HepG2 (cell line): ENCODE results near the gene SUSD3. TPM values are rescaled to one million over a fixed set of nuclear protein-coding genes. Genes with fewer than 3 reads are reported as not detected.

ENCODE experiments used
- ARHGAP35 ChIP-seq: sonication (generic); formaldehyde crosslinking; IDR thresholded peaks from 2 replicates; pipeline ENCODE4 v1.9.0; 2022; ENCODE audit warnings: mild to moderate bottlenecking, inconsistent platforms, moderate library complexity, missing genetic modification reagents, borderline replicate concordance
- ATF3 ChIP-seq: sonication (generic); formaldehyde crosslinking; IDR thresholded peaks from 2 replicates; pipeline ENCODE4 v1.4.0; 2020; ENCODE audit warnings: missing genetic modification reagents
- HNF4G ChIP-seq, 2 experiments: sonication (generic) in 1 of 2; formaldehyde crosslinking in 1 of 2; IDR thresholded peaks; 2 replicates each; pipeline versions ENCODE4 v1.4.0 to v1.6.1; 2011 to 2020; ENCODE audit warnings: borderline replicate concordance in 2 of 2, low read depth in 2 of 2, mild to moderate bottlenecking in 2 of 2, low read length in 1 of 2, missing genetic modification reagents in 1 of 2, moderate library complexity in 1 of 2
- HNRNPLL ChIP-seq: fragments of 200-400 bp; formaldehyde crosslinking; IDR thresholded peaks from 2 replicates; pipeline ENCODE4 v1.6.1; 2017; ENCODE audit warnings: mild to moderate bottlenecking, low read depth, low read length; ENCODE audit not compliant: poor library complexity, severe bottlenecking
- MAFG ChIP-seq: sonication (generic); formaldehyde crosslinking; IDR thresholded peaks from 2 replicates; pipeline ENCODE4 v1.5.1; 2020; ENCODE audit warnings: mild to moderate bottlenecking, missing genetic modification reagents
- POLR2A ChIP-seq, 2 experiments: IDR thresholded peaks; 2 replicates each; pipeline ENCODE4 v1.6.1; 2011; ENCODE audit warnings: low read depth in 2 of 2, low read length in 2 of 2, mild to moderate bottlenecking in 1 of 2, moderate library complexity in 1 of 2; ENCODE audit not compliant: insufficient read depth in 1 of 2
- SOX6 ChIP-seq, 2 experiments: fragments of 450-650 bp in 1 of 2; sonication (generic) in 1 of 2; formaldehyde crosslinking in 1 of 2; IDR thresholded peaks; 2 replicates each; pipeline versions ENCODE4 v1.4.0 to v1.6.1; 2017 to 2020; ENCODE audit warnings: antibody characterized with exemption in 1 of 2, mild to moderate bottlenecking in 1 of 2, missing genetic modification reagents in 1 of 2
- YY1 ChIP-seq: IDR thresholded peaks from 2 replicates; pipeline ENCODE4 v1.6.1; 2011; ENCODE audit warnings: low read length, low read depth, moderate library complexity, mild to moderate bottlenecking; ENCODE audit not compliant: insufficient read depth, insufficient replicate concordance
- ZBTB2 ChIP-seq: sonication (generic); formaldehyde crosslinking; IDR thresholded peaks from 2 replicates; pipeline ENCODE4 v1.8.0; 2022; ENCODE audit warnings: low read depth, missing genetic modification reagents
- ZBTB21 ChIP-seq: sonication (generic); formaldehyde crosslinking; IDR thresholded peaks from 2 replicates; pipeline ENCODE4 v1.4.0; 2020; ENCODE audit warnings: missing genetic modification reagents
- ZBTB7B ChIP-seq: sonication (generic); formaldehyde crosslinking; IDR thresholded peaks from 2 replicates; pipeline ENCODE4 v1.4.0; 2020; ENCODE audit warnings: missing genetic modification reagents
- ZNF143 ChIP-seq: sonication (generic); formaldehyde crosslinking; IDR thresholded peaks from 2 replicates; pipeline ENCODE4 v1.4.0; 2020; ENCODE audit warnings: missing genetic modification reagents
- ZNF761 ChIP-seq: sonication (generic); formaldehyde crosslinking; conservative IDR thresholded peaks from 2 replicates; pipeline ENCODE4 v1.4.0; 2020; ENCODE audit warnings: mild to moderate bottlenecking, missing genetic modification reagents
- ZNF782 ChIP-seq: sonication (generic); formaldehyde crosslinking; IDR thresholded peaks from 2 replicates; pipeline ENCODE4 v1.4.0; 2020; ENCODE audit warnings: missing genetic modification reagents, mild to moderate bottlenecking, borderline replicate concordance
- polyA plus RNA-seq, 8 experiments: library from polyadenylated mRNA; depleted of rRNA in 3 of 8; stranded (reverse) in 7 of 8; unstranded in 1 of 8; fragments of >200 nt; fragmentation: Illumina TruSeq in 4 of 8; extraction: Trizol in 4 of 8; gene quantifications; 2 replicates each; pipeline versions ENCODE4 v1.2.1 to v1.2.3, GENCODE V29; 2011 to 2016; ENCODE audit warnings: low read depth in 4 of 8, missing spikeins in 1 of 8, mixed read lengths in 1 of 8; ENCODE audit not compliant: insufficient read depth in 1 of 8
- total RNA-seq, 5 experiments: library from RNA; depleted of rRNA; stranded (reverse); fragments of >200 nt; fragmentation: Illumina TruSeq; extraction: Trizol; gene quantifications; 2 replicates each; pipeline ENCODE4 v1.2.3, GENCODE V29; 2016; ENCODE audit warnings: low read depth in 1 of 5
- TF ChIP-seq, protein P1 (sequence below): sonication (generic); formaldehyde crosslinking; IDR thresholded peaks from 2 replicates; pipeline ENCODE4 v1.4.0; 2020; ENCODE audit warnings: mild to moderate bottlenecking, missing genetic modification reagents
- TF ChIP-seq, protein P2 (sequence below): sonication (generic); formaldehyde crosslinking; IDR thresholded peaks from 2 replicates; pipeline ENCODE4 v1.4.0; 2020; ENCODE audit warnings: missing genetic modification reagents
- TF ChIP-seq, protein P3 (sequence below): sonication (generic); formaldehyde crosslinking; conservative IDR thresholded peaks from 2 replicates; pipeline ENCODE4 v1.4.0; 2020; ENCODE audit warnings: mild to moderate bottlenecking, missing genetic modification reagents, moderate library complexity

Gene SUSD3
- total and polyA plus RNA-seq, 2 of the 13 experiments (the other 11 are each of a cell fraction or from before 2014, with no cell fraction given): 7.0 to 9.1 TPM

DNA sequence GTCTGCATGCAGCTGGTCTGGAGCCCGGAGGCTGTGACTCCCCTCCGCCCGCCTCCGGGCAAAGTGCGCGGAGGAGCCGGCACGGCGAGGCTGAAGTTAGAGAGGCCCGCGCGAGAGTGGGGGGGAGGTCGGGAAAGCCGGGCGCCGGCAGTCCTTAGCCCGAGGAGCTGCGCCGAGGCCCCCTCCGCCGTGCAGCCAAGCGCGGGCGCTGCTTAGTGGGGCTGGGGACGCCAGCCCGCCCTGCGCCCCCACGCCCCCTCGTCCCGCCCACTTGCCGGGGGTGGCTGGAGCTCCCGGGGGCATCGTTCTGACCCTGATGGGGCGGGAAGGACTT, 75.1 kb downstream of the SUSD3 start (continued):
- TF ChIP-seq HNRNPLL: peak; percentile 69
- TF ChIP-seq MAFG (CRISPR knock-in tag): no peak
- TF ChIP-seq HNF4G (IDR thresholded peaks at IDR 0.05; ENCODE audit: borderline replicate concordance, low read depth, low read length): peak; percentile 69
- peak; percentile 63; the same call in 1 of the 2 replicates for TF ChIP-seq HNF4G (CRISPR knock-in tag; IDR thresholded peaks at IDR 0.05; ENCODE audit: borderline replicate concordance, low read depth)
- TF ChIP-seq POLR2A (IDR thresholded peaks at IDR 0.05; ENCODE audit: insufficient read depth in 1 of 2, low read depth in 2 of 2, low read length in 2 of 2): 0 out of 4 replicates have a peak, but pooled peaks of 1 of the 2 experiments have one; percentile 61
- TF ChIP-seq, protein P1, sequence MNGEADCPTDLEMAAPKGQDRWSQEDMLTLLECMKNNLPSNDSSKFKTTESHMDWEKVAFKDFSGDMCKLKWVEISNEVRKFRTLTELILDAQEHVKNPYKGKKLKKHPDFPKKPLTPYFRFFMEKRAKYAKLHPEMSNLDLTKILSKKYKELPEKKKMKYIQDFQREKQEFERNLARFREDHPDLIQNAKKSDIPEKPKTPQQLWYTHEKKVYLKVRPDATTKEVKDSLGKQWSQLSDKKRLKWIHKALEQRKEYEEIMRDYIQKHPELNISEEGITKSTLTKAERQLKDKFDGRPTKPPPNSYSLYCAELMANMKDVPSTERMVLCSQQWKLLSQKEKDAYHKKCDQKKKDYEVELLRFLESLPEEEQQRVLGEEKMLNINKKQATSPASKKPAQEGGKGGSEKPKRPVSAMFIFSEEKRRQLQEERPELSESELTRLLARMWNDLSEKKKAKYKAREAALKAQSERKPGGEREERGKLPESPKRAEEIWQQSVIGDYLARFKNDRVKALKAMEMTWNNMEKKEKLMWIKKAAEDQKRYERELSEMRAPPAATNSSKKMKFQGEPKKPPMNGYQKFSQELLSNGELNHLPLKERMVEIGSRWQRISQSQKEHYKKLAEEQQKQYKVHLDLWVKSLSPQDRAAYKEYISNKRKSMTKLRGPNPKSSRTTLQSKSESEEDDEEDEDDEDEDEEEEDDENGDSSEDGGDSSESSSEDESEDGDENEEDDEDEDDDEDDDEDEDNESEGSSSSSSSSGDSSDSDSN (CRISPR knock-in tag): peak; percentile 83
- TF ChIP-seq SOX6 (IDR thresholded peaks at IDR 0.05): no peak
- peak; percentile 51; the same call in 1 of the 2 replicates for TF ChIP-seq SOX6 (CRISPR knock-in tag; IDR thresholded peaks at IDR 0.05)
- no peak; the same call in 1 of the 2 replicates for TF ChIP-seq ZNF761 (CRISPR knock-in tag)
- TF ChIP-seq, protein P2, sequence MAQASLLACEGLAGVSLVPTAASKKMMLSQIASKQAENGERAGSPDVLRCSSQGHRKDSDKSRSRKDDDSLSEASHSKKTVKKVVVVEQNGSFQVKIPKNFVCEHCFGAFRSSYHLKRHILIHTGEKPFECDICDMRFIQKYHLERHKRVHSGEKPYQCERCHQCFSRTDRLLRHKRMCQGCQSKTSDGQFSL (CRISPR knock-in tag): peak; percentile 97
- peak; percentile 63 for TF ChIP-seq ZBTB7B (CRISPR knock-in tag)
- no peak for TF ChIP-seq ARHGAP35 (CRISPR knock-in tag)
- peak; percentile 65; the same call in 1 of the 2 replicates for TF ChIP-seq ZBTB21 (CRISPR knock-in tag)
- TF ChIP-seq, protein P3, sequence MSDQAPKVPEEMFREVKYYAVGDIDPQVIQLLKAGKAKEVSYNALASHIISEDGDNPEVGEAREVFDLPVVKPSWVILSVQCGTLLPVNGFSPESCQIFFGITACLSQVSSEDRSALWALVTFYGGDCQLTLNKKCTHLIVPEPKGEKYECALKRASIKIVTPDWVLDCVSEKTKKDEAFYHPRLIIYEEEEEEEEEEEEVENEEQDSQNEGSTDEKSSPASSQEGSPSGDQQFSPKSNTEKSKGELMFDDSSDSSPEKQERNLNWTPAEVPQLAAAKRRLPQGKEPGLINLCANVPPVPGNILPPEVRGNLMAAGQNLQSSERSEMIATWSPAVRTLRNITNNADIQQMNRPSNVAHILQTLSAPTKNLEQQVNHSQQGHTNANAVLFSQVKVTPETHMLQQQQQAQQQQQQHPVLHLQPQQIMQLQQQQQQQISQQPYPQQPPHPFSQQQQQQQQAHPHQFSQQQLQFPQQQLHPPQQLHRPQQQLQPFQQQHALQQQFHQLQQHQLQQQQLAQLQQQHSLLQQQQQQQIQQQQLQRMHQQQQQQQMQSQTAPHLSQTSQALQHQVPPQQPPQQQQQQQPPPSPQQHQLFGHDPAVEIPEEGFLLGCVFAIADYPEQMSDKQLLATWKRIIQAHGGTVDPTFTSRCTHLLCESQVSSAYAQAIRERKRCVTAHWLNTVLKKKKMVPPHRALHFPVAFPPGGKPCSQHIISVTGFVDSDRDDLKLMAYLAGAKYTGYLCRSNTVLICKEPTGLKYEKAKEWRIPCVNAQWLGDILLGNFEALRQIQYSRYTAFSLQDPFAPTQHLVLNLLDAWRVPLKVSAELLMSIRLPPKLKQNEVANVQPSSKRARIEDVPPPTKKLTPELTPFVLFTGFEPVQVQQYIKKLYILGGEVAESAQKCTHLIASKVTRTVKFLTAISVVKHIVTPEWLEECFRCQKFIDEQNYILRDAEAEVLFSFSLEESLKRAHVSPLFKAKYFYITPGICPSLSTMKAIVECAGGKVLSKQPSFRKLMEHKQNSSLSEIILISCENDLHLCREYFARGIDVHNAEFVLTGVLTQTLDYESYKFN (CRISPR knock-in tag): peak; percentile 76
- no peak for TF ChIP-seq ZNF143 (CRISPR knock-in tag)
- peak; percentile 57 for TF ChIP-seq YY1
- 0 out of 2 replicates have a peak, but pooled peaks have one; percentile 15 for TF ChIP-seq ZNF782 (CRISPR knock-in tag)
- peak; percentile 88 for TF ChIP-seq ATF3
- peak; percentile 23; the same call in 1 of the 2 replicates for TF ChIP-seq ZBTB2 (CRISPR knock-in tag)
